Measurements from ENCODE around the gene PPM1F.
"Not testable (repeated sequence)": the region's sequence is repeated elsewhere in the genome, so short reads cannot be mapped to it uniquely, and the experiment has no call there.

Gene PPM1F

GRCh38 chr22:21915624-21916308, 36.9 kb downstream of the PPM1F start:
- Histone ChIP-seq H3K27me3 (ENCODE audit: low read length) (no peaks in the 10 kb centered on the region), H3K36me3 (ENCODE audit: low read length) (no peaks in the 10 kb centered on the region), H2AFZ (ENCODE audit: low read depth, low read length, severe bottlenecking) (no peak overlapping the region), H3K27ac (ENCODE audit: low read depth, low read length) (no peak overlapping the region), H3K9me3 (ENCODE audit: insufficient read depth, low read length) (no peaks in the 10 kb centered on the region), H3K9me2 (replicated peaks; ENCODE audit: insufficient read depth, low read length) (no peaks in the 10 kb centered on the region), H4K20me1 (ENCODE audit: low read depth, low read length) (no peaks in the 10 kb centered on the region), H3K9ac (ENCODE audit: low read length) (no peak overlapping the region), H3F3A (ENCODE audit: insufficient read depth) (no peaks in the 10 kb centered on the region), H3K4me2 (ENCODE audit: low read depth, low read length, poor library complexity, severe bottlenecking) (no peak overlapping the region), H3K4me3 (ENCODE audit: insufficient read depth, low read length, poor library complexity, severe bottlenecking) (no peak overlapping the region), H3K79me2 (ENCODE audit: insufficient read depth, low read length) (no peaks in the 10 kb centered on the region)
- no peak for TF ChIP-seq EZH2phosphoT487 (conservative IDR thresholded peaks at IDR 0.05; ENCODE audit: low read length)
- no peak for TF ChIP-seq CTCF (IDR thresholded peaks at IDR 0.05; ENCODE audit: insufficient read depth, low read length, poor library complexity, severe bottlenecking)

DNA sequence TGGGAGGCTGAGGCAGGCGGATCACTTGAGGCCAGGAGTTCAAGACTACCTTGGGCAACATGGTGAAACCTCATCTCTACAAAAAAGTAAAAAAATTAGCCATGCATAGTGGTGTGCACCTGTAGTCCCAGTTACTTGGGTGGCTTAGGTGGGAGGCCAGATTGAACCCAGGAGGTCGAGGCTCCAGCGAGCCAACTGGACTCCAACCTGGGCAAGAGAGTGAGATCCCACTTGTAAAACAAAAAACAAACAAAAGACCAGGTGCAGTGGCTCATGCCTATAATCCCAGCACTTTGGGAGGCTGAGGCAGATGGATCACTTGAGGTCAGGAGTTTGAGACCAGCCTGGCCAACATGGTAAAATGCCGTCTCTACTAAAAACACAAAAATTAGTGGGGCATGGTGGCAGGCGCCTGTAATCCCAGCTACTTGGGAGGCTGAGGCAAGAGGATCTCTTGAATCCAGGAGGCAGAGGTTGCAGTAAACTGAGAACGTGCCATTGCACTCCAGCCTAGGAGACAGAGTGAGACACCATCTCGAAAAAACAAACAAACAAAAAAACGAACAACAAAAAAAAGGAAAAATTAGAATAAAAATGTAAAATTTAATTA, 38.5 kb downstream of the PPM1F start:
- H3K9me3 ChIP-seq (ENCODE audit: insufficient read depth, low read length); H4K20me1 ChIP-seq (ENCODE audit: low read depth, low read length); H3K9ac ChIP-seq (ENCODE audit: low read length); H3K36me3 ChIP-seq (ENCODE audit: low read length); H3K4me2 ChIP-seq (ENCODE audit: low read depth, low read length, poor library complexity, severe bottlenecking); H3K27me3 ChIP-seq (ENCODE audit: low read length); H3K27ac ChIP-seq (ENCODE audit: low read depth, low read length); H3K9me2 ChIP-seq (replicated peaks; ENCODE audit: insufficient read depth, low read length); H3F3A ChIP-seq (ENCODE audit: insufficient read depth); H3K4me3 ChIP-seq (ENCODE audit: insufficient read depth, low read length, poor library complexity, severe bottlenecking); H2AFZ ChIP-seq (ENCODE audit: low read depth, low read length, severe bottlenecking); H3K79me2 ChIP-seq (ENCODE audit: insufficient read depth, low read length): not testable (repeated sequence)

GRCh38 chr22:21910367-21910766, 42.3 kb downstream of the PPM1F start:
- H3K9me3 ChIP-seq (ENCODE audit: insufficient read depth, low read length); H3K9me2 ChIP-seq (replicated peaks; ENCODE audit: insufficient read depth, low read length); H3K4me2 ChIP-seq (ENCODE audit: low read depth, low read length, poor library complexity, severe bottlenecking); H4K20me1 ChIP-seq (ENCODE audit: low read depth, low read length); H3K27ac ChIP-seq (ENCODE audit: low read depth, low read length); H3F3A ChIP-seq (ENCODE audit: insufficient read depth); H2AFZ ChIP-seq (ENCODE audit: low read depth, low read length, severe bottlenecking); H3K36me3 ChIP-seq (ENCODE audit: low read length); H3K9ac ChIP-seq (ENCODE audit: low read length); H3K79me2 ChIP-seq (ENCODE audit: insufficient read depth, low read length); H3K27me3 ChIP-seq (ENCODE audit: low read length); H3K4me3 ChIP-seq (ENCODE audit: insufficient read depth, low read length, poor library complexity, severe bottlenecking): not testable (repeated sequence)

DNA sequence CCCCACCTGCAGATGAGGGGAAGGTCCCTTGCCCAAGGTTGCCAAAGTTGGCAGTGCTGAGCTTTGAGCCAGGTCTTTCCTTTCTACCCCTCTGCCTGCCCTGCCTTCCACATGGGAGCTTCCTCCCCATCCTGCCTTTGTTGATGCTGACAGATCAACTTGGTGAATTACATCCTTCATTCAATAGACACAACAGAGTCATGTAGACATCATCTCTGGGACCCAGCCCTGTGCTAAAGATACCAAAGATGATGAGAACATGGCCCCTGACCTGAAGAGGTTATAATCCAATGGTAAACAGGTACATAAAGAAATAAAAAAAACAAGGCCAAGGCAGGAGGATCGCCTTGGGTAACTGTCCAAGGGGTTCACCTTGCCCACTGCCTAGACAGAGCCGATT, 42.8 kb downstream of the PPM1F start:
- no peaks in the 10 kb centered on the region for H3K9me3 ChIP-seq (ENCODE audit: insufficient read depth, low read length)
- no peak overlapping the region for H3K4me2 ChIP-seq (ENCODE audit: low read depth, low read length, poor library complexity, severe bottlenecking)
- no peak overlapping the region for H3K4me3 ChIP-seq (ENCODE audit: insufficient read depth, low read length, poor library complexity, severe bottlenecking)
- no peaks in the 10 kb centered on the region for H4K20me1 ChIP-seq (ENCODE audit: low read depth, low read length)
- no peaks in the 10 kb centered on the region for H3K27me3 ChIP-seq (ENCODE audit: low read length)
- H3F3A ChIP-seq (ENCODE audit: insufficient read depth): no peaks in the 10 kb centered on the region
- no peak overlapping the region for H3K9ac ChIP-seq (ENCODE audit: low read length)
- no peaks in the 10 kb centered on the region for H3K9me2 ChIP-seq (replicated peaks; ENCODE audit: insufficient read depth, low read length)
- TF ChIP-seq CTCF (IDR thresholded peaks at IDR 0.05; ENCODE audit: insufficient read depth, low read length, poor library complexity, severe bottlenecking): no peak
- TF ChIP-seq EZH2phosphoT487 (conservative IDR thresholded peaks at IDR 0.05; ENCODE audit: low read length): no peak
- H3K79me2 ChIP-seq (ENCODE audit: insufficient read depth, low read length): no peaks in the 10 kb centered on the region
- no peak overlapping the region for H3K27ac ChIP-seq (ENCODE audit: low read depth, low read length)
- H2AFZ ChIP-seq (ENCODE audit: low read depth, low read length, severe bottlenecking): no peak overlapping the region
- H3K36me3 ChIP-seq (ENCODE audit: low read length): no peaks in the 10 kb centered on the region

Data from SU-DHL-6 (cell line).